T1000 (cell line): ENCODE measurements around the gene CDSN.

Experiments used
- DNase-seq: peaks from one replicate; lab custom pipeline; 2025; ENCODE audit warnings: mixed read lengths; lab: John Stamatoyannopoulos, UW

Gene CDSN

GRCh38 chr6:31116661-31117385 lies 3.4 kb downstream of the CDSN start:
- no peak for DNase-seq

- no peak for DNase-seq
Measured at GRCh38 chr6:31115941-31116560, 4.2 kb downstream of the CDSN start.

- DNase-seq: no peak
Measured at GRCh38 chr6:31114970-31115849, 5.0 kb downstream of the CDSN start.

- DNase-seq: peak; percentile 72
Measured at GRCh38 chr6:31114541-31114878, 5.7 kb downstream of the CDSN start, which contains the start of gene PSORS1C1. Gene PSORS1C1 (plus strand): TSS chr6:31114800. CDS start chr6:31129633, 14,833 bp downstream.

- no peak for DNase-seq
Measured at GRCh38 chr6:31113861-31114540, 6.2 kb downstream of the CDSN start.

- no peak for DNase-seq
Measured at GRCh38 chr6:31112478-31112877, 7.8 kb downstream of the CDSN start, which contains the start of gene C6orf15. Gene C6orf15 (minus strand): TSS chr6:31112575. CDS start chr6:31112555, 20 bp downstream.

GRCh38 chr6:31111712-31112111 lies 8.5 kb downstream of the CDSN start:
- DNase-seq: no peak

- DNase-seq: no peak
Measured at GRCh38 chr6:31110825-31111582, 9.2 kb downstream of the CDSN start.

- DNase-seq: no peak
Measured at GRCh38 chr6:31107052-31107451, 13.2 kb downstream of the CDSN start.

GRCh38 chr6:31103136-31103535 lies 17.1 kb downstream of the CDSN start:
- no peak for DNase-seq

GRCh38 chr6:31098449-31098938 lies 21.8 kb downstream of the CDSN start:
- DNase-seq: no peak

GRCh38 chr6:31096656-31097055 lies 23.6 kb downstream of the CDSN start:
- DNase-seq: no peak

- DNase-seq: no peak
Measured at GRCh38 chr6:31096215-31096614, 24.0 kb downstream of the CDSN start.

GRCh38 chr6:31094389-31094881 lies 25.8 kb downstream of the CDSN start:
- DNase-seq: no peak

GRCh38 chr6:31092769-31093505 lies 27.3 kb downstream of the CDSN start:
- no peak for DNase-seq

GRCh38 chr6:31092238-31092637 lies 28.0 kb downstream of the CDSN start:
- DNase-seq: no peak

- no peak for DNase-seq
Measured at GRCh38 chr6:31091680-31092079, 28.6 kb downstream of the CDSN start.

GRCh38 chr6:31090973-31091364 lies 29.3 kb downstream of the CDSN start:
- DNase-seq: no peak

GRCh38 chr6:31090275-31090972 lies 29.8 kb downstream of the CDSN start:
- no peak for DNase-seq
